Adipocyte (in vitro differentiated cells): ENCODE data around the gene GPATCH2.

Experiments
- DNase-seq: peaks from one replicate; pipeline ENCODE4 v3.0.0-alpha.2; 2015; ENCODE audit warnings: low read depth
- H3K27me3 ChIP-seq: replicated peaks from 2 replicates; pipeline ENCODE4 v1.7.0; 2013; ENCODE audit warnings: mild to moderate bottlenecking, low read length, moderate library complexity; ENCODE audit not compliant: control insufficient read depth, insufficient read depth
- H3K36me3 ChIP-seq: 2 replicates; pipeline ENCODE4 v1.7.0; 2013; ENCODE audit warnings: low read length, mild to moderate bottlenecking, moderate library complexity; ENCODE audit not compliant: control insufficient read depth, insufficient read depth, severe bottlenecking
- H3K4me1 ChIP-seq: 2 replicates; pipeline ENCODE4 v1.7.0; 2013; ENCODE audit warnings: mild to moderate bottlenecking, low read length, moderate library complexity; ENCODE audit not compliant: control insufficient read depth, insufficient read depth
- H3K4me3 ChIP-seq: 2 replicates; pipeline ENCODE4 v1.7.0; 2013; ENCODE audit warnings: mild to moderate bottlenecking, low read length, moderate library complexity
- H3K9ac ChIP-seq: 2 replicates; pipeline ENCODE4 v1.7.0; 2013; ENCODE audit warnings: mild to moderate bottlenecking, low read length, moderate library complexity
- H3K9me3 ChIP-seq: 2 replicates; pipeline ENCODE4 v1.7.0; 2013; ENCODE audit warnings: mild to moderate bottlenecking, low read length, moderate library complexity; ENCODE audit not compliant: control insufficient read depth

Gene GPATCH2

GRCh38 chr1:217577336-217577735, 53.6 kb downstream of the GPATCH2 start:
- DNase-seq, result no peak
- Histone ChIP-seq H3K27me3 (no peaks in the 10 kb centered on the region), H3K4me1 (no peaks in the 10 kb centered on the region), H3K36me3 (peaks cover 8% of the 10 kb centered on the region), H3K4me3 (no peak overlapping the region), H3K9me3 (no peaks in the 10 kb centered on the region), H3K9ac (no peak overlapping the region)

GRCh38 chr1:217574265-217574949, 56.5 kb downstream of the GPATCH2 start:
- peaks cover 2% of the 10 kb centered on the region for H3K36me3 ChIP-seq
- no peaks in the 10 kb centered on the region for H3K4me1 ChIP-seq
- no peaks in the 10 kb centered on the region for H3K27me3 ChIP-seq
- DNase-seq, result no peak
- H3K4me3 ChIP-seq, result no peak overlapping the region
- no peak overlapping the region for H3K9ac ChIP-seq
- no peaks in the 10 kb centered on the region for H3K9me3 ChIP-seq

- no peak overlapping the region for H3K4me3 ChIP-seq
- no peak for DNase-seq
- no peaks in the 10 kb centered on the region for H3K9me3 ChIP-seq
- H3K36me3 ChIP-seq, result no peaks in the 10 kb centered on the region
- no peaks in the 10 kb centered on the region for H3K4me1 ChIP-seq
- H3K9ac ChIP-seq, result no peak overlapping the region
- H3K27me3 ChIP-seq, result no peaks in the 10 kb centered on the region
Measured at GRCh38 chr1:217569021-217569420, 61.9 kb downstream of the GPATCH2 start.

GRCh38 chr1:217568200-217568599, 62.7 kb downstream of the GPATCH2 start:
- no peak for DNase-seq
- no peaks in the 10 kb centered on the region for H3K27me3 ChIP-seq

GRCh38 chr1:217564833-217565232, 66.1 kb downstream of the GPATCH2 start:
- Histone ChIP-seq H3K36me3 (no peaks in the 10 kb centered on the region), H3K9ac (no peak overlapping the region), H3K4me1 (peaks cover 22% of the 10 kb centered on the region), H3K9me3 (no peaks in the 10 kb centered on the region), H3K27me3 (no peaks in the 10 kb centered on the region), H3K4me3 (no peak overlapping the region)
- DNase-seq, result no peak

More at GRCh38 chr1:217568200-217568599, 62.7 kb downstream of the GPATCH2 start:
- Histone ChIP-seq H3K9ac (no peak overlapping the region), H3K36me3 (no peaks in the 10 kb centered on the region), H3K4me1 (peaks cover 2% of the 10 kb centered on the region), H3K9me3 (no peaks in the 10 kb centered on the region), H3K4me3 (no peak overlapping the region)

GRCh38 chr1:217564207-217564606, 66.7 kb downstream of the GPATCH2 start:
- no peak overlapping the region for H3K4me3 ChIP-seq
- no peaks in the 10 kb centered on the region for H3K36me3 ChIP-seq
- H3K4me1 ChIP-seq, result peaks cover 22% of the 10 kb centered on the region
- no peak overlapping the region for H3K9ac ChIP-seq
- DNase-seq, result no peak
- H3K9me3 ChIP-seq, result no peaks in the 10 kb centered on the region
- H3K27me3 ChIP-seq, result no peaks in the 10 kb centered on the region

- Histone ChIP-seq H3K4me1 (peaks cover 22% of the 10 kb centered on the region), H3K9ac (no peak overlapping the region), H3K27me3 (no peaks in the 10 kb centered on the region), H3K36me3 (no peaks in the 10 kb centered on the region), H3K4me3 (peak overlapping the region; percentile 9), H3K9me3 (no peaks in the 10 kb centered on the region)
- DNase-seq, result no peak
Measured at GRCh38 chr1:217563179-217563578, 67.7 kb downstream of the GPATCH2 start.

GRCh38 chr1:217562229-217562878, 68.5 kb downstream of the GPATCH2 start:
- Histone ChIP-seq H3K9ac (no peak overlapping the region), H3K4me3 (peak overlapping the region; percentile 9), H3K27me3 (no peaks in the 10 kb centered on the region), H3K36me3 (no peaks in the 10 kb centered on the region), H3K4me1 (peaks cover 22% of the 10 kb centered on the region), H3K9me3 (no peaks in the 10 kb centered on the region)
- peak; percentile 64 for DNase-seq

GRCh38 chr1:217561446-217561845, 69.4 kb downstream of the GPATCH2 start:
- Histone ChIP-seq H3K9me3 (no peaks in the 10 kb centered on the region), H3K27me3 (no peaks in the 10 kb centered on the region), H3K36me3 (no peaks in the 10 kb centered on the region), H3K9ac (no peak overlapping the region), H3K4me1 (peaks cover 22% of the 10 kb centered on the region), H3K4me3 (no peak overlapping the region)
- no peak for DNase-seq

GRCh38 chr1:217554849-217555248, 76.0 kb downstream of the GPATCH2 start:
- Histone ChIP-seq H3K27me3 (no peaks in the 10 kb centered on the region), H3K9me3 (no peaks in the 10 kb centered on the region), H3K4me1 (no peaks in the 10 kb centered on the region), H3K36me3 (no peaks in the 10 kb centered on the region), H3K9ac (no peak overlapping the region), H3K4me3 (no peak overlapping the region)
- no peak for DNase-seq

- Histone ChIP-seq H3K4me1 (no peaks in the 10 kb centered on the region), H3K9ac (no peak overlapping the region), H3K36me3 (no peaks in the 10 kb centered on the region), H3K4me3 (no peak overlapping the region), H3K27me3 (no peaks in the 10 kb centered on the region), H3K9me3 (no peaks in the 10 kb centered on the region)
- no peak for DNase-seq
Measured at GRCh38 chr1:217553949-217554509, 76.9 kb downstream of the GPATCH2 start.
